Dedifferentiated amniotic fluid mesenchymal stem cell (primary cell): ENCODE results near the gene MAGEA2B.
"Not testable (repeated sequence)": the region's sequence is repeated elsewhere in the genome, so short reads cannot be mapped to it uniquely, and the experiment has no call there.

Experiments used
- DNase-seq: peaks from one replicate; pipeline ENCODE4 v3.0.0-alpha.2; 2016; ENCODE audit errors: extremely low spot score

The MAGEA2B gene

GRCh38 chrX:152754871-152755270 is 40.4 kb downstream of the MAGEA2B start:
- not testable (repeated sequence) for DNase-seq

- not testable (repeated sequence) for DNase-seq
Observed at GRCh38 chrX:152758918-152759317, 44.5 kb downstream of the MAGEA2B start, which contains the start of gene CSAG3. CSAG3 (plus strand) TSS chrX:152759218.

DNA sequence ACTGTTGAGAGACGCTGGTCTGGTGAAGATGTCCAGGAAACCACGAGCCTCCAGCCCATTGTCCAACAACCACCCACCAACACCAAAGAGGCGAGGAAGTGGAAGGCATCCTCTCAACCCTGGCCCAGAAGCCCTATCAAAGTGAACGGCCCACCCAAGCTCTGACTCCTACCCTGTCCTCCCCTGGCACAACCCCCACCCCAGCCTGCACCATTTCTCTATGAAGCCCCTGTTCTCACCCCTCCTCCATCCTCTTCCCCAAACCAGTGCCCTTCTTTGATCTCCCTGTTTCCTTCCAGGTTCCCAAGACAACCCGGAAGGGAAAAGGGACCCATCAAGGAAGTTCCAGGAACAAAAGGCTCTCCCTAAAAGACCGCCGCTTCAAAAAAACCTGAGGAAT is 45.1 kb downstream of the MAGEA2B start:
- DNase-seq, result not testable (repeated sequence)

DNA sequence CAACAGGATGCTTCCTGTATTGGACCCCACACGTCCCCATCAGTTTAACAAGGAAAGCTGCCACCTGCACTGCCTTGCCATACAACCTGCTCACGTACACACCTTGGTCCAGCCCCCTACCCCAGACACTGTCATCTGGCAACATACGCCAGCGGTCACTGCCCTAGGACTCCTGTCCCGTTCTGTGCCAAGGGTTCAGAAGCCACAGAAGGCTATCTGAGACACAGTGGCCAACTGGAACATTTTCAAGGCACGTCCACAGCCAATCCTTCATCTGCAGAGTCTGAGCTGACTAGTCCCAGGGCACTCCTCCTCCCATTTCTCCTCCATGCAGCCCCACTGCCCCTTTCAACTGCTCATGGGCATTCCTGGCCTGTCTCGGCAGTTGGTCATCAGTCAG is 47.2 kb downstream of the MAGEA2B start:
- not testable (repeated sequence) for DNase-seq

DNA sequence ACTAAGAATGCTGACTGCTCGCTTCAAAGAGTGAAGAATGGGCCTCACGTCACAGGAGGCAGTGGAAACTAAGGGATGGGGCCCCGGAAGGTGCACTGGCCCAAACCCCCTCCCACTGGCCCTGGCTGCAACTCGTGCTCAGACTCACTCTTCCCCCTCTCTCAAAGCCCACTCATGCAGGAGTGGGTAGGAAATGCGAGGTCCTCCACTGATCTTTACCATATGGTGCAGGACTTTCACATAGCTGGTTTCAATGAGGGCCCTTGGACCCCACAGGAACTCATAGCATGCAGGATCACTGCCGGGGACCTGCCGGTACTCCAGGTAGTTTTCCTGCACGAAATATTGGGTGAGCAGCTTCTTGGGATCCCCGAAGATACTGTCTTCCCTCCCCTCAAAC is 52.1 kb downstream of the MAGEA2B start:
- not testable (repeated sequence) for DNase-seq
